Amygdala (tissue), 56 donors: ENCODE results near the gene CFC1B.
"Not testable (repeated sequence)": the region's sequence is repeated elsewhere in the genome, so short reads cannot be mapped to it uniquely, and the experiment has no call there.

Experiments
- DNase-seq, 56 donors: peaks; one replicate each; lab custom pipeline; 2025; lab: John Stamatoyannopoulos, UW

Gene CFC1B

GRCh38 chr2:130520992-130521391 lies at the start of gene CFC1B:
CFC1B (plus strand) TSS chr2:130521222; CDS start chr2:130521485, 263 bp downstream.
- DNase-seq: not testable (repeated sequence)

- DNase-seq: not testable (repeated sequence)
These were observed 29.9 kb upstream of the CFC1B start for GRCh38 chr2:130491073-130491472.

- DNase-seq: not testable (repeated sequence)
These were observed 11.8 kb upstream of the CFC1B start, which contains the start of gene POTEI for GRCh38 chr2:130509228-130509627. POTEI (minus strand) TSS chr2:130509328; CDS start chr2:130509235, 93 bp downstream.

GRCh38 chr2:130510807-130511746 lies 9.9 kb upstream of the CFC1B start:
- not testable (repeated sequence) for DNase-seq

GRCh38 chr2:130511747-130512451 lies 9.1 kb upstream of the CFC1B start:
- DNase-seq: not testable (repeated sequence)

- DNase-seq: not testable (repeated sequence)
These were observed 2.4 kb upstream of the CFC1B start for GRCh38 chr2:130518516-130519106.

GRCh38 chr2:130522390-130522789 lies 1.4 kb downstream of the CFC1B start:
- DNase-seq: not testable (repeated sequence)

GRCh38 chr2:130527365-130527967 lies 6.4 kb downstream of the CFC1B start:
- DNase-seq: not testable (repeated sequence)

- DNase-seq: not testable (repeated sequence)
These were observed 8.5 kb downstream of the CFC1B start for GRCh38 chr2:130529545-130529944.

- not testable (repeated sequence) for DNase-seq
These were observed 9.2 kb downstream of the CFC1B start for GRCh38 chr2:130530212-130530611.

GRCh38 chr2:130531225-130531624 lies 10.2 kb downstream of the CFC1B start:
- DNase-seq: not testable (repeated sequence)

- not testable (repeated sequence) for DNase-seq
These were observed 10.7 kb downstream of the CFC1B start for GRCh38 chr2:130531672-130532071.

GRCh38 chr2:130536654-130537053 lies 15.6 kb downstream of the CFC1B start:
- not testable (repeated sequence) for DNase-seq

- DNase-seq: not testable (repeated sequence)
These were observed 17.2 kb downstream of the CFC1B start for GRCh38 chr2:130538271-130538670.

- not testable (repeated sequence) for DNase-seq
These were observed 21.8 kb downstream of the CFC1B start for GRCh38 chr2:130542789-130543188.

GRCh38 chr2:130543785-130544528 lies 22.9 kb downstream of the CFC1B start:
- DNase-seq: not testable (repeated sequence)

- not testable (repeated sequence) for DNase-seq
These were observed 24.0 kb downstream of the CFC1B start for GRCh38 chr2:130544978-130545377.

GRCh38 chr2:130548418-130548817 lies 27.4 kb downstream of the CFC1B start:
- DNase-seq: not testable (repeated sequence)

GRCh38 chr2:130549475-130549874 lies 28.5 kb downstream of the CFC1B start:
- DNase-seq: not testable (repeated sequence)
